Activated gamma-delta T cell (primary cell): ENCODE data around the gene DEXI.
A peak's percentile ranks its signal among the peaks of the same experiment; 100 is the strongest.
"Not testable (repeated sequence)": the region's sequence is repeated elsewhere in the genome, so short reads cannot be mapped to it uniquely, and the experiment has no call there.

Experiments
- DNase-seq: peaks from one replicate; lab custom pipeline; 2025; lab: John Stamatoyannopoulos, UW

DEXI gene

GRCh38 chr16:10969615-10970014, 27.3 kb upstream of the DEXI start:
- no peak for DNase-seq

- DNase-seq, result no peak
These were observed 26.2 kb upstream of the DEXI start for GRCh38 chr16:10968498-10968897.

- DNase-seq, result no peak
These were observed 25.7 kb upstream of the DEXI start for GRCh38 chr16:10967986-10968385.

GRCh38 chr16:10966559-10966958, 24.3 kb upstream of the DEXI start:
- DNase-seq, result not testable (repeated sequence)

- no peak for DNase-seq
These were observed 23.9 kb upstream of the DEXI start for GRCh38 chr16:10966129-10966528.

- DNase-seq, result no peak
These were observed 23.3 kb upstream of the DEXI start for GRCh38 chr16:10965440-10966061.

GRCh38 chr16:10964891-10965326, 22.6 kb upstream of the DEXI start:
- DNase-seq, result no peak

- DNase-seq, result peak; percentile 54
These were observed 22.0 kb upstream of the DEXI start for GRCh38 chr16:10964039-10964890.

- DNase-seq, result no peak
These were observed 19.0 kb upstream of the DEXI start for GRCh38 chr16:10961231-10961630.

- no peak for DNase-seq
These were observed 16.9 kb upstream of the DEXI start for GRCh38 chr16:10959161-10959560.

- DNase-seq, result no peak
These were observed 15.7 kb upstream of the DEXI start for GRCh38 chr16:10957771-10958482.

- no peak for DNase-seq
These were observed 12.6 kb upstream of the DEXI start for GRCh38 chr16:10954903-10955302.

- no peak for DNase-seq
These were observed 8.8 kb upstream of the DEXI start for GRCh38 chr16:10951026-10951425.

- no peak for DNase-seq
These were observed 8.1 kb upstream of the DEXI start for GRCh38 chr16:10950393-10950792.

GRCh38 chr16:10949424-10949970, 7.2 kb upstream of the DEXI start:
- no peak for DNase-seq

- DNase-seq, result no peak
These were observed 5.0 kb upstream of the DEXI start for GRCh38 chr16:10947211-10947787.

- DNase-seq, result no peak
These were observed 4.0 kb upstream of the DEXI start for GRCh38 chr16:10946308-10946707.

GRCh38 chr16:10945065-10945787, 3.0 kb upstream of the DEXI start:
- DNase-seq, result no peak

- peak; percentile 95 for DNase-seq
These were observed 2.2 kb upstream of the DEXI start, which contains the start of gene CLEC16A for GRCh38 chr16:10944249-10945064. Gene CLEC16A, plus strand, starts transcription at chr16:10944564. Its CDS starts 154 bp downstream, at chr16:10944718.

GRCh38 chr16:10943064-10943353, 741 bp upstream of the DEXI start:
- DNase-seq, result no peak

GRCh38 chr16:10941935-10942351, 325 bp downstream of the DEXI start:
- peak; percentile 38 for DNase-seq
